AG09319 (cell line): ENCODE data around the gene ZNF185.

Source experiments
- DNase-seq: peaks from one replicate; pipeline ENCODE4 v3.0.0-alpha.2; 2010; ENCODE audit warnings: low read depth; ENCODE audit errors: extremely low read depth
- CTCF ChIP-seq: IDR thresholded peaks from 2 replicates; pipeline ENCODE4 v1.5.1; 2011; ENCODE audit warnings: low read depth, mild to moderate bottlenecking, inconsistent platforms, low read length, moderate library complexity

Gene ZNF185

GRCh38 chrX:152895724-152896420, 2.0 kb upstream of the ZNF185 start:
- TF ChIP-seq CTCF = no peak
- no peak for DNase-seq

- TF ChIP-seq CTCF = no peak
- no peak for DNase-seq
Measured at GRCh38 chrX:152896450-152896849, 1.4 kb upstream of the ZNF185 start.

GRCh38 chrX:152898442-152898841, 575 bp downstream of the ZNF185 start:
- DNase-seq = no peak
- TF ChIP-seq CTCF = no peak

GRCh38 chrX:152899111-152899873, 1.4 kb downstream of the ZNF185 start:
- TF ChIP-seq CTCF = no peak

GRCh38 chrX:152899874-152900719, 2.2 kb downstream of the ZNF185 start:
- TF ChIP-seq CTCF = no peak
- no peak for DNase-seq

More at GRCh38 chrX:152899111-152899873, 1.4 kb downstream of the ZNF185 start:
- no peak for DNase-seq

- TF ChIP-seq CTCF = no peak
- no peak for DNase-seq
Measured at GRCh38 chrX:152900937-152901445, 3.1 kb downstream of the ZNF185 start.
